Stimulated activated CD8-positive, alpha-beta memory T cell treated with anti-CD3 and anti-CD28 coated beads, Interleukin-12 subunit alpha, Interleukin-12 subunit beta, amount 100 ng/mL, for 24 hours (primary cell): ENCODE results near the gene SYNPO.

Source experiments
- DNase-seq: peaks from one replicate; pipeline ENCODE4 v3.0.0-alpha.2; 2020; ENCODE audit errors: extremely low read depth

The SYNPO gene

GRCh38 chr5:150624334-150625163, 15.9 kb upstream of the SYNPO start:
- DNase-seq = no peak

GRCh38 chr5:150625164-150625535, 15.3 kb upstream of the SYNPO start:
- no peak for DNase-seq

GRCh38 chr5:150625831-150626746, 14.4 kb upstream of the SYNPO start:
- DNase-seq = no peak

- DNase-seq = no peak
Measured at GRCh38 chr5:150626853-150627276, 13.6 kb upstream of the SYNPO start.

- DNase-seq = no peak
Measured at GRCh38 chr5:150627731-150628545, 12.5 kb upstream of the SYNPO start.

GRCh38 chr5:150628936-150629485, 11.4 kb upstream of the SYNPO start:
- DNase-seq = no peak

GRCh38 chr5:150630016-150630415, 10.4 kb upstream of the SYNPO start:
- DNase-seq = no peak

GRCh38 chr5:150630461-150631325, 9.8 kb upstream of the SYNPO start:
- no peak for DNase-seq

- no peak for DNase-seq
Measured at GRCh38 chr5:150631326-150631701, 9.1 kb upstream of the SYNPO start.

GRCh38 chr5:150632305-150633160, 7.9 kb upstream of the SYNPO start:
- no peak for DNase-seq

- DNase-seq = no peak
Measured at GRCh38 chr5:150633429-150633828, 7.0 kb upstream of the SYNPO start.

GRCh38 chr5:150636391-150637244, 3.8 kb upstream of the SYNPO start:
- no peak for DNase-seq

GRCh38 chr5:150637245-150638052, 3.0 kb upstream of the SYNPO start:
- no peak for DNase-seq

- DNase-seq = no peak
Measured at GRCh38 chr5:150638053-150638444, 2.4 kb upstream of the SYNPO start.

GRCh38 chr5:150638488-150639376, 1.7 kb upstream of the SYNPO start:
- no peak for DNase-seq

- DNase-seq = no peak
Measured at GRCh38 chr5:150639377-150639692, 1.1 kb upstream of the SYNPO start.

GRCh38 chr5:150639751-150640150, 709 bp upstream of the SYNPO start:
- DNase-seq = no peak
